K562 (cell line): ENCODE measurements around the gene FBXO15. TPM values are rescaled to one million over a fixed set of nuclear protein-coding genes. Genes with fewer than 3 reads are reported as not detected.

Experiments used
- ATAC-seq: fragments of 200-7000 bp; cut with Tn5 transposase; 3 replicates; pipeline ENCODE4 v1.9.1; 2020; ENCODE audit warnings: moderate library complexity
- BruUV-seq: library from RNA; stranded (reverse); fragments of 400-500 nt; replicated peaks from 2 replicates; lab custom pipeline; 2021; lab: Mats Ljungman, UMichigan
- CTCF ChIA-PET: fragments of 300-600 bp; formaldehyde crosslinking; extraction: SDS; loops from one replicate; lab custom pipeline; 2021; ENCODE audit warnings: low intra/inter-chr PET ratio; lab: Yijun Ruan, JAX
- POLR2A ChIA-PET: fragments of 300-600, 350-650 bp; sonication (Branson Sonifier 250); formaldehyde crosslinking; extraction: SDS; loops from one replicate; lab custom pipeline; 2021; ENCODE audit warnings: antibody characterized with exemption, inconsistent platforms; lab: Yijun Ruan, JAX
- DNase-seq, 4 experiments: peaks; one replicate each; pipeline versions ENCODE4 v3.0.0 to v3.0.0-alpha.2; 2011 to 2018; ENCODE audit warnings: low spot score in 3 of 4, mixed read lengths in 3 of 4; ENCODE audit errors: extremely low read depth in 1 of 4
- FAIRE-seq: peaks from 2 replicates; lab custom pipeline; 2011; peaks lifted over from hg19 to GRCh38; lab: Jason Lieb, UNC
- H2AFZ ChIP-seq: 2 replicates; pipeline ENCODE4 v1.6.0; 2011; ENCODE audit warnings: low read depth, low read length, control low read depth, inconsistent platforms
- H3K27ac ChIP-seq: fragments of 200-600 bp; 3 replicates; pipeline ENCODE4 v1.8.0; 2011; ENCODE audit warnings: low read depth, mild to moderate bottlenecking, control low read depth, inconsistent platforms, low read length, moderate library complexity, mixed read lengths; ENCODE audit errors: extremely low read depth
- H3K27me3 ChIP-seq, 2 experiments: fragments of 300-600 bp in 1 of 2; 2 replicates in 1 of 2; 3 replicates in 1 of 2; pipeline versions ENCODE4 v1.6.0 to v1.8.0; 2011; ENCODE audit warnings: inconsistent platforms in 2 of 2, low read length in 2 of 2, mild to moderate bottlenecking in 1 of 2, mixed read lengths in 1 of 2, moderate library complexity in 1 of 2; ENCODE audit not compliant: control insufficient read depth in 2 of 2, insufficient read depth in 2 of 2
- H3K36me3 ChIP-seq: fragments of 300-600 bp; 3 replicates; pipeline ENCODE4 v1.8.0; 2011; ENCODE audit warnings: mild to moderate bottlenecking, low read length, inconsistent platforms; ENCODE audit not compliant: control insufficient read depth, insufficient read depth
- H3K4me1 ChIP-seq, 2 experiments: fragments of 200-600 bp in 1 of 2; replicated peaks in 1 of 2; 2 replicates in 1 of 2; 3 replicates in 1 of 2; pipeline versions ENCODE4 v1.5.1 to v1.8.0; 2011; ENCODE audit warnings: inconsistent platforms in 2 of 2, low read length in 2 of 2, mild to moderate bottlenecking in 1 of 2, mixed read lengths in 1 of 2, moderate library complexity in 1 of 2; ENCODE audit not compliant: control insufficient read depth in 2 of 2, insufficient read depth in 2 of 2
- H3K4me2 ChIP-seq: 2 replicates; pipeline ENCODE4 v1.6.1; 2011; ENCODE audit warnings: low read length, control low read depth, inconsistent platforms, mixed read lengths; ENCODE audit not compliant: insufficient read depth
- H3K4me3 ChIP-seq: fragments of 200-600 bp; sonication (generic), shearing (Covaris generic); 2 replicates; pipeline ENCODE4 v1.5.1; 2016; ENCODE audit warnings: control low read depth, inconsistent platforms
- H3K79me2 ChIP-seq: fragments of 200-600 bp; 3 replicates; pipeline ENCODE4 v1.8.0; 2011; ENCODE audit warnings: low read length, inconsistent platforms; ENCODE audit not compliant: control insufficient read depth, insufficient read depth
- H3K9ac ChIP-seq, 2 experiments: 2 replicates each; pipeline versions ENCODE4 v1.6.0 to v1.6.1; 2011; ENCODE audit warnings: low read depth in 2 of 2, low read length in 2 of 2, control low read depth in 1 of 2, inconsistent platforms in 1 of 2, mild to moderate bottlenecking in 1 of 2, mixed read lengths in 1 of 2; ENCODE audit not compliant: insufficient read depth in 1 of 2
- H3K9me1 ChIP-seq: one replicate; pipeline ENCODE4 v1.6.0; 2011; ENCODE audit warnings: inconsistent platforms, mild to moderate bottlenecking, low read length, moderate library complexity; ENCODE audit not compliant: control insufficient read depth, insufficient read depth
- H3K9me3 ChIP-seq: replicated peaks from 2 replicates; pipeline ENCODE4 v1.5.1; 2011; ENCODE audit warnings: low read depth, low read length, inconsistent platforms; ENCODE audit not compliant: control insufficient read depth, insufficient read depth
- H4K20me1 ChIP-seq: replicated peaks from 2 replicates; pipeline ENCODE4 v1.6.1; 2011; ENCODE audit warnings: low read length, inconsistent platforms, mixed read lengths; ENCODE audit not compliant: control insufficient read depth, insufficient read depth
- ADNP ChIP-seq: fragments of 200-800 bp; sonication (Bioruptor generic); IDR thresholded peaks from 2 replicates; pipeline ENCODE4 v1.6.1; 2016; ENCODE audit warnings: missing genetic modification characterization, missing compliant biosample characterization
- CEBPG ChIP-seq, 3 experiments: fragments of 200-800 bp in 1 of 3; sonication (Bioruptor generic) in 1 of 3; sonication (generic) in 1 of 3; formaldehyde crosslinking in 1 of 3; IDR thresholded peaks in 2 of 3; conservative IDR thresholded peaks in 1 of 3; 2 replicates each; pipeline versions ENCODE4 v1.6.1 to v1.8.0; 2016 to 2022; ENCODE audit warnings: missing compliant biosample characterization in 2 of 3, missing genetic modification characterization in 2 of 3, mild to moderate bottlenecking in 1 of 3, missing genetic modification reagents in 1 of 3
- KLF16 ChIP-seq: IDR thresholded peaks from 2 replicates; pipeline ENCODE4 v1.6.1; 2016; ENCODE audit warnings: antibody characterized with exemption
- SMARCA4 ChIP-seq: fragments of 450-650 bp; IDR thresholded peaks from 2 replicates; pipeline ENCODE4 v1.6.1; 2016
- whole genome bisulfite sequencing: fragments of 100-300 bp; shearing (Covaris generic); methylation state at CpG from one replicate; pipeline ENCODE4 v1.1.6; 2016; ENCODE audit warnings: low coverage, mixed read lengths; ENCODE audit not compliant: insufficient coverage; ENCODE audit errors: missing lambda C conversion rate; 5-methylcytosine and 5-hydroxymethylcytosine counted together
- in situ Hi-C: fragments of 300-500 bp; cut with MboI; formaldehyde crosslinking; loops from 4 replicates; pipeline ENCODE4 v1.15.0; 2018; ENCODE audit warnings: inconsistent platforms, mixed read lengths
- intact Hi-C: fragments of 100-400 bp; cut with micrococcal nuclease; formaldehyde crosslinking; loops from 2 replicates; pipeline ENCODE4 v1.14.2; 2022
- polyA plus RNA-seq, 8 experiments: library from polyadenylated mRNA; depleted of rRNA in 4 of 8; stranded (reverse) in 5 of 8; unstranded in 3 of 8; fragments of >200 nt; fragmentation: Nextera tagmentation in 2 of 8; fragmentation: Illumina TruSeq in 1 of 8; extraction: Ambion mirVana in 2 of 8; extraction: Trizol in 1 of 8; gene quantifications; 2 replicates each; pipeline versions ENCODE4 v1.2.1 to v1.2.3, GENCODE V29; 2011 to 2014; ENCODE audit warnings: inconsistent platforms in 1 of 8, missing spikeins in 1 of 8
- total RNA-seq, 7 experiments: library from RNA; depleted of rRNA in 6 of 7; stranded (reverse); fragments of >200 nt in 6 of 7; fragmentation: Illumina TruSeq in 2 of 7; extraction: Trizol in 2 of 7; gene quantifications; 2 replicates each; pipeline versions ENCODE4 v1.2.1 to v1.2.3, GENCODE V29; 2011 to 2021; ENCODE audit warnings: low replicate concordance in 1 of 7
- TF ChIP-seq, protein P1 (sequence below): fragments of 450-650 bp; IDR thresholded peaks from 2 replicates; pipeline ENCODE4 v1.7.0; 2016; ENCODE audit warnings: borderline replicate concordance
- TF ChIP-seq, protein P2 (sequence below): fragments of 150-350 bp; conservative IDR thresholded peaks from 2 replicates; pipeline ENCODE4 v1.6.1; 2014; ENCODE audit warnings: low read length
- TF ChIP-seq, protein P3 (sequence below): sonication (generic); IDR thresholded peaks from 2 replicates; pipeline ENCODE4 v1.6.1; 2016

Gene FBXO15
- total and polyA plus RNA-seq, 9 of the 15 experiments (the other 6 are each of a cell fraction or from before 2014, with no cell fraction given): 0.07 to 0.43 (median 0.27) TPM; not detected in 1

DNA sequence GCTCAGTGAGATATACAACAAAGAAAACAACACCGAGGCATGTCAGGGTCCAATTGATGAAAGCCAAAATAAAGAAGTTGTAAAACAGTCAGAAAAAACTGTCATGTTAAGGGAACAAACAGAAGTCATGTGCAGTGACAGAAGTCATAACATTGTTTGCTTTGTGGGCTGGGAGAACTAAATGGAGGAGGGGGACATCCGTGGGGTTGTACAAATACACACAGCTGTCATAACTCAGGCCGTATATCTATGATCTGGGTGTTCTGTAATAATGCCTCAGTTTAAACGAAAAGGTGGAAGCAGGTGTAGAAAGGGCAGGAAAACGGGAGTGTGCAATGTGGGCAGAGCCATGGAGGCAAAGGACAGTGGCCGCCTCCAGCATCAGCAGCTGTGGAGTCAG lies 28.0 kb upstream of the FBXO15 start:
- no peak overlapping the region for H3K4me2 ChIP-seq
- DNase-seq: no peak
- H3K9me1 ChIP-seq: peaks cover 2% of the 10 kb centered on the region
- H3K27me3 ChIP-seq: peaks cover 14 to 51% of the 10 kb centered on the region in 2 experiments; a peak in 4 of 5 replicates
- no peaks in the 10 kb centered on the region for H3K79me2 ChIP-seq
- no peak overlapping the region for H3K9ac ChIP-seq
- ChIA-PET CTCF (interaction anchor here (0.7 kb wide), 1 partner anchor 165 kb away, joined by 3 read pairs; no protein-coding TSS in a partner anchor), POLR2A (interaction anchor here (1.1 kb wide), 1 partner anchor 14 kb away, joined by 5 read pairs; no protein-coding TSS in a partner anchor)
- no peak for ATAC-seq
- no peak overlapping the region for H3K4me3 ChIP-seq
- no peaks in the 10 kb centered on the region for H3K9me3 ChIP-seq
- intact Hi-C loops: no loop called here
- no peaks in the 10 kb centered on the region; a peak in 1 of 5 replicates for H3K4me1 ChIP-seq
- no peaks in the 10 kb centered on the region for H3K36me3 ChIP-seq
- no peak overlapping the region for H3K27ac ChIP-seq
- in situ Hi-C loops: no loop called here
- WGBS: 0% methylated on average over 6 of the region's 6 CpGs
- TF ChIP-seq ADNP (tag): no peak
- H4K20me1 ChIP-seq: no peaks in the 10 kb centered on the region
- no peak for FAIRE-seq
- no peak overlapping the region for H2AFZ ChIP-seq
- no TSS peak for BruUV-seq

DNA sequence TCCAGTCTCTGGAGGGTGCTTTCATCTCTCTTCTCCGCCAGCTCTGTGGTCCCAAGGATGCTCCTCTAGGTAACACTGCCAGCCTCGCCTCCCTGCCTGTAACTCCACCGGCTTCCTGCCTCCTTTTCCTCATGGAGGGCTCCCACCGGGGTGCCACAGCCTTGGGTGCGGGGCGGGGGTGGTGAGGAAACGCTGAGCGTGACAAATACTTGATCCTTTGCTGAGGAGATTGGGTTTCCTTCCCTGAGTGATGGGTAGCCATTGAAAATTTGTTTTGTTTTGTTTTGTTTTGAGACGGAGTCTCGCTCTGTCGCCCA lies 25.8 kb upstream of the FBXO15 start:
- H3K4me3 ChIP-seq: no peak overlapping the region; the same call in 1 of the 2 replicates
- CTCF ChIA-PET: no interaction called here
- TF ChIP-seq, protein P1, sequence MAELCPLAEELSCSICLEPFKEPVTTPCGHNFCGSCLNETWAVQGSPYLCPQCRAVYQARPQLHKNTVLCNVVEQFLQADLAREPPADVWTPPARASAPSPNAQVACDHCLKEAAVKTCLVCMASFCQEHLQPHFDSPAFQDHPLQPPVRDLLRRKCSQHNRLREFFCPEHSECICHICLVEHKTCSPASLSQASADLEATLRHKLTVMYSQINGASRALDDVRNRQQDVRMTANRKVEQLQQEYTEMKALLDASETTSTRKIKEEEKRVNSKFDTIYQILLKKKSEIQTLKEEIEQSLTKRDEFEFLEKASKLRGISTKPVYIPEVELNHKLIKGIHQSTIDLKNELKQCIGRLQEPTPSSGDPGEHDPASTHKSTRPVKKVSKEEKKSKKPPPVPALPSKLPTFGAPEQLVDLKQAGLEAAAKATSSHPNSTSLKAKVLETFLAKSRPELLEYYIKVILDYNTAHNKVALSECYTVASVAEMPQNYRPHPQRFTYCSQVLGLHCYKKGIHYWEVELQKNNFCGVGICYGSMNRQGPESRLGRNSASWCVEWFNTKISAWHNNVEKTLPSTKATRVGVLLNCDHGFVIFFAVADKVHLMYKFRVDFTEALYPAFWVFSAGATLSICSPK: no peak
- TF ChIP-seq KLF16: no peak
- TF ChIP-seq CEBPG (CRISPR knock-in tag; IDR thresholded peaks at IDR 0.05): no peak
- TF ChIP-seq CEBPG (tag; conservative IDR thresholded peaks at IDR 0.05 in 1 of 2, IDR thresholded peaks at IDR 0.05 in 1 of 2): no peak
- TF ChIP-seq, protein P2, sequence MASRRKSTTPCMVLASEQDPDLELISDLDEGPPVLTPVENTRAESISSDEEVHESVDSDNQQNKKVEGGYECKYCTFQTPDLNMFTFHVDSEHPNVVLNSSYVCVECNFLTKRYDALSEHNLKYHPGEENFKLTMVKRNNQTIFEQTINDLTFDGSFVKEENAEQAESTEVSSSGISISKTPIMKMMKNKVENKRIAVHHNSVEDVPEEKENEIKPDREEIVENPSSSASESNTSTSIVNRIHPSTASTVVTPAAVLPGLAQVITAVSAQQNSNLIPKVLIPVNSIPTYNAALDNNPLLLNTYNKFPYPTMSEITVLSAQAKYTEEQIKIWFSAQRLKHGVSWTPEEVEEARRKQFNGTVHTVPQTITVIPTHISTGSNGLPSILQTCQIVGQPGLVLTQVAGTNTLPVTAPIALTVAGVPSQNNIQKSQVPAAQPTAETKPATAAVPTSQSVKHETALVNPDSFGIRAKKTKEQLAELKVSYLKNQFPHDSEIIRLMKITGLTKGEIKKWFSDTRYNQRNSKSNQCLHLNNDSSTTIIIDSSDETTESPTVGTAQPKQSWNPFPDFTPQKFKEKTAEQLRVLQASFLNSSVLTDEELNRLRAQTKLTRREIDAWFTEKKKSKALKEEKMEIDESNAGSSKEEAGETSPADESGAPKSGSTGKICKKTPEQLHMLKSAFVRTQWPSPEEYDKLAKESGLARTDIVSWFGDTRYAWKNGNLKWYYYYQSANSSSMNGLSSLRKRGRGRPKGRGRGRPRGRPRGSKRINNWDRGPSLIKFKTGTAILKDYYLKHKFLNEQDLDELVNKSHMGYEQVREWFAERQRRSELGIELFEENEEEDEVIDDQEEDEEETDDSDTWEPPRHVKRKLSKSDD: no peak
- TF ChIP-seq, protein P3, sequence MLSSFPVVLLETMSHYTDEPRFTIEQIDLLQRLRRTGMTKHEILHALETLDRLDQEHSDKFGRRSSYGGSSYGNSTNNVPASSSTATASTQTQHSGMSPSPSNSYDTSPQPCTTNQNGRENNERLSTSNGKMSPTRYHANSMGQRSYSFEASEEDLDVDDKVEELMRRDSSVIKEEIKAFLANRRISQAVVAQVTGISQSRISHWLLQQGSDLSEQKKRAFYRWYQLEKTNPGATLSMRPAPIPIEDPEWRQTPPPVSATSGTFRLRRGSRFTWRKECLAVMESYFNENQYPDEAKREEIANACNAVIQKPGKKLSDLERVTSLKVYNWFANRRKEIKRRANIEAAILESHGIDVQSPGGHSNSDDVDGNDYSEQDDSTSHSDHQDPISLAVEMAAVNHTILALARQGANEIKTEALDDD: no peak
- no peak for TF ChIP-seq SMARCA4
- no peak for DNase-seq
- POLR2A ChIA-PET: interaction anchor here (0.8 to 1.1 kb wide), 2 partner anchors 9 to 10 kb away, joined by 3 read pairs; no protein-coding TSS in a partner anchor
- intact Hi-C loops (no loop called here), in situ Hi-C loops (no loop called here)
- no peaks in the 10 kb centered on the region for H3K79me2 ChIP-seq
- WGBS: 13% methylated on average over 2 of the region's 11 CpGs
- no peak overlapping the region for H3K27ac ChIP-seq
- H4K20me1 ChIP-seq: no peaks in the 10 kb centered on the region
- no peaks in the 10 kb centered on the region for H3K9me3 ChIP-seq
- peaks cover 2% of the 10 kb centered on the region for H3K9me1 ChIP-seq
- no peak for FAIRE-seq
- no peak overlapping the region for H3K9ac ChIP-seq
- no peak for ATAC-seq
- H3K27me3 ChIP-seq: peaks cover 10 to 39% of the 10 kb centered on the region in 2 experiments
- no peaks in the 10 kb centered on the region for H3K36me3 ChIP-seq
- H3K4me1 ChIP-seq: no peaks in the 10 kb centered on the region; a peak in 1 of 5 replicates
- H2AFZ ChIP-seq: 0 out of 2 replicates have a peak overlapping the region, but pooled peaks have one; percentile 32
- BruUV-seq: no TSS peak
- H3K4me2 ChIP-seq: no peak overlapping the region
